ENCODE data around the gene MTX3.
A peak's percentile ranks its signal among the peaks of the same experiment; 100 is the strongest.

Gene MTX3

DNA sequence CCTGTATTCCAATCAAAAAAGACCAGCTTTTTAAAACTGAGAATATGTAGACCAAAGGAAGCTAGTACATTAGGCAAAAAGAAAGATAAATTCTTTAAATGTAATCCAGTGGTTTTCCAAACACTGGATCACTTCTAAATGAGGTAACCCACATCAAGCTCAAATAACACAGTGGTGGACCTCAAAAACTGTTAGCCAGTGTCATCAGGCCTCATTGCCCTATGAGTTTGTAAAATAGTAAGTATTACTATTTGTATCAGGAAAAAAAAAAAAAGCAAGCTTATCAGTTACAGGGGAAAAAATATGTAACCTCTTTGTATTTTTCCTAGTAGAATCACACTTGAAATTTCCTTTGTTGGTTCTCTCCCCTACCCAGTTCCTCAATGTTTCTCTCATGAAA, 6.7 kb downstream of the MTX3 start:
- DNase-seq (ENCODE audit: low read depth in 2 of 3, low spot score in 1 of 3) = no peak

DNA sequence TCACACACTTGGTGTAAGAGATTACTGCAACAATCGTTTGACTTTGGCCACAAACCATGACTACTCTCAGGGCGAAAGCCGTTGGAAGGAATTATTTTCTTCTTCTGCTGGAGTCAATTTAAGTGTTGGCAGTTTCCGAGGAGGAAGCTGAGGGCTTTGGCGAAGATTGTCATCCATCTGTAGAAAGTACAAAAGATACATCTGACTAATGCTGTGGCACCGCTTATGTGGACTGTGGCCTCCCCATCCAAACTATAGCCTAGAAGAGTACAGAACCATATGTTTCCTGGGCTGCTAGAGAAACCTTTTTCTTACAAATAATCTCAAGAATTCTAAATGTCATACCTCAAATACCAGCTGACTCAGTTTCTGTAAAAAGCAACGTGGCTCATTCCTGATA, 7.4 kb downstream of the MTX3 start:
- DNase-seq (ENCODE audit: low read depth in 2 of 3, low spot score in 1 of 3) = no peak

DNA sequence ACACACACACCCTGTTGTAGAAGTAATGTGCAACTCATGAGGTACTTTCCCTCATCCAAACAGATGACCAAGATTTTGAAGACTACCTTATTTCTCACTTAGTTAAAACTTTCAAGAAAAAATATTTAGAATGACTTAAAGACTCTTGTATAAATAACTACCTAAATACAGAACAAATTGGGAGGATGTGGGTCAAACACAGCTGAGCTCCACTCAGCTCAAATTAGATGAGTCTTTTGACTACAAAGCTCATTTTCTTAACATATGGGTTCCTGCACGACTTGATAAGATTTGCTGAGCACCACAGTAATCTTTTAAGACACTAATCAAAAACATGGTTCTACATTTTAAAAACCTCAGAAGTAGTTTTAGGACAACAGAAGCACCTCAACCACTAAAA, 8.9 kb downstream of the MTX3 start:
- no peak for DNase-seq (ENCODE audit: low read depth in 2 of 3, low spot score in 1 of 3)

DNA sequence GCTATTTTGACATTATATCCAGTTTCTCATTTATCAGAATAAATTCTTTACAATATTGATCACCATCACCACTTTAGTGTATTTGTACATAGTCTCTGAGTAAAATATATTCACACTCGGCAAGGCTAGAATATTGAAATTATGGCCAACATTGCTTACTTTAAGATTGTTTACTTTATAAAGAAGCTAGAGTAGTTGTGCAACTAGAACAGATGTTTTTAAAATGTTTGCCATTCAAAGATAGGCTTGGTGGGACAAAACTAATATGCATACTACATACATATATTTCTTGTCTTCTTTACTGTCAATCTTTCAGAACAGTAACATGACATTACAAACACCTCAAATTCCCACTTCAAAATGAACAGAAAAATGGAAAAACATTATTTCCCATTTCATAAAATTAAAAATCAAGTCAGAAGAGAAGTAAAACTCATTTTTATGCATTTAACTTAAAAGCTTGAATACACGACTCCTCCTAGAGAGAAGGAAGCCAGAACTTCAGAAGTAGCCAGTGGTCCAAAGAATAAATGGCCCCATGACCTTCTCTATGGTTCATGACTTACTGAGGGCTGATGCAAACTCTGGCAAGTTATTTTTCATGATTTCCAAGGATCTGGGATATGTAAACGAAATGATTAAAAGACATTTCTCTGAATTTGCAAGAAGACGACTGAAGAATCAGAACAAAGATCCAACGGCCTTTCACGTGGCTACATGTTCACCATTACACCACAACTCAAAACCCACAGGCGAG, 14.1 kb downstream of the MTX3 start:
- DNase-seq (ENCODE audit: low read depth in 2 of 3, low spot score in 1 of 3) = no peak

DNA sequence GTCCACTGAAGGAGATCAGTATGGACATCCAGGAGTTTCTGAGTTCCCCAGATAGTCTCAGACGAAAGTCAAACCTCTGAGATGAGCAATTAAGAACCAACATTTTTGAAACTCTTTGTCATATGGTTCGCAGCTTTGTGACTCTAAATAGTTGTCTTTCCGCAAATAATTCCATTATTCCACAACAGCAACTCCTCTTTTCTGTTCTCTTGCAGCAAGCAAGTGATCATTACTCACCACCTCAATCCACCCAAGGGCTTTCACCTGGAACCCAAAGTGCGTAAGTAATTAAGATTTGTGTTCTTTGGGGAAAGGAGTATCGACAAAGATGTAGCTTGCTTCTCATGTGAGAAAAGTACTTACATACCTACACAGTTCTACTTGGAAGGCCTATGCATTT, 15.6 kb downstream of the MTX3 start:
- DNase-seq (ENCODE audit: low read depth in 2 of 3, low spot score in 1 of 3) = no peak

DNA sequence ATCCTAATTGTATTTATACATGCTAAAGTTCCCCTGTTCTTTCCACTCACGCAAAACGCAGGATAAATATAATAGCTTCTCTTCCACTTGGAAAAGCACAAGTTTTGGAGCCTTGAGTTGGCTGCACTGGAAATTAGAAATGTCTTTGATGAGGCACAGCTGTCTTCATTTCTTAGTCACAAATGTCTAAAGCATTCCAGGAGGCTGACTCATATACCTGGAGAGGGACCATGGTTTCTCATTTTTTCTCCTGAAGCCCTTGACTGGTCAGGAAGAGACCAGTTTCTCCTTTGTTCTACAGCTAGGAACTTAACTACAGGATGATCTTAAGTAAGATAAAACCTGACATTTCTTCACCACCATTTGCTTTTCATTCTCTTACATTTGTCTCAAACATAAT, 16.2 kb downstream of the MTX3 start:
- DNase-seq (ENCODE audit: low read depth in 2 of 3, low spot score in 1 of 3) = no peak

DNA sequence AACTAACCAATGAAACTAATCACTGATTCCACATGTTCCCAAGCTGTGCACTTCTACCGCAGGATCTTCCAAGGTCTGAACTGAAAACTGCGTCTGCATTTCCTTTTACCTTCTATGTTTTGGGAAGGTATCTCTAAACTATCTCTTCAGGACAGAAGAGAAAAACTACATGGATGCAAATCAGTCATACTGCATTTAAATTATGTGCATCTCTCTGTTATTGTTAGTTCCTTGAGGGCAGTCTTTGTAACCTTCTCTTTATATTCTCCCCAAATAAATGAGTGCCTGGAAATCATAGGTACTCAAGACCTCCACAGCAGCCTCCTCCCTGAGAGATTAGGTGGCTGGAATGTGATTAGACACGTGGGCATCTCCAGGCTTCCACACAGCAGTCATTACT, 17.1 kb downstream of the MTX3 start:
- no peak for DNase-seq (ENCODE audit: low read depth in 2 of 3, low spot score in 1 of 3)

DNA sequence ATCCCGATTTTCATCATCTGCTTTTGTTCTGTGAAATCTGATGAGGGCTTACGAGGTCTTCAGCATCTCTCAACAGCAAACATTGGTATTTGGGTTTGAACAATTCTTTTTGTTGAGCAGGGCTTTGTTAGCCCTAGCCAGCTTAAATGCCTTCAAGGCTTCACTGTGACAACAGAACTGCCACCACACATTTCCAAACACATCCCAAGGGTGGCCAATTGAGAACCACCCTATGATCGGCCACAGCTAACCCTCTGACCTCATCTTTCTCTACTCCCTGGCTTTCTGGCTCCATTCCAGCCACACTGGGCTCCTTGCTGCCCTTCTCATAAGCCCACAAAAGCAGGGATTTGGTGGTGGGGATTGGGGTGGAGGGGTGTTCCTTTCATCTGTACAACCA, 17.6 kb downstream of the MTX3 start:
- no peak for DNase-seq (ENCODE audit: low read depth in 2 of 3, low spot score in 1 of 3)

DNA sequence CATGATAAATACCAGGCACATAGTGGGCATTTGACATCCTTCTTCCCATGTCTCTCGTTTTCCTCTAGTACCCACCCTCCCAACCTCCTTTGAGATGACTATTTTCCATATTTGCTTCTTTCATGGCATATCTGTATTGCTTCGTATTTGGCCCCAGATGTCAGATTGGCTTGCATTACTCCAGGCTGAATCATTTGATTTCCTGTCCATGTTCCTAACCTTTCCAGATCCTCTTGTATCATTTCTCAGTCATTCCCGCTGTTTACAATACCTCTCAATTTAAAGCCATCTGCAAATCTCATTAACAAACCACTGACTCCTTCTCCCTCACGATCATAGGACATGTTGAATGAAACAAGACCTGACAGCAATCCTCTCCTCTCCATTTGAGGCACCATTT, 19.9 kb downstream of the MTX3 start:
- no peak for DNase-seq (ENCODE audit: low read depth in 2 of 3, low spot score in 1 of 3)

DNA sequence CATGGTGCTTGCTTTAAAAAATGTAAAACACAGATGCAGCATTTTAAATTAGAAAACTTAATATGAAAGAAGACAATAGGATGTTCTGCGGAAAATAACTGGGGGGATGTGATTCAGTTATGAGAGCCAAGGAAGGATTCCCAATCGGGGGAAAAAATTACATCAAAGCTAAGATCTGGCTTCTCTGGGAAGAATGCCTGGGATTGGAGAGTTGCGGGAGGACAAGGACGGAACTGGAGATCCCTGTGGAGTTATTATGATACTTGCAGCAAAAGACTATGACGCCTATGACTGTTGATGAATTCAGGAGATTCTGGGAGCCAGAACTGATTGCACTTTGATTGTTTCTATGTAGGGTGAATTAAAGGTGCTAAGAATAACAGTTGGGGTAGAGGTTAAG, 24.6 kb downstream of the MTX3 start:
- DNase-seq (ENCODE audit: low read depth in 2 of 3, low spot score in 1 of 3) = no peak

DNA sequence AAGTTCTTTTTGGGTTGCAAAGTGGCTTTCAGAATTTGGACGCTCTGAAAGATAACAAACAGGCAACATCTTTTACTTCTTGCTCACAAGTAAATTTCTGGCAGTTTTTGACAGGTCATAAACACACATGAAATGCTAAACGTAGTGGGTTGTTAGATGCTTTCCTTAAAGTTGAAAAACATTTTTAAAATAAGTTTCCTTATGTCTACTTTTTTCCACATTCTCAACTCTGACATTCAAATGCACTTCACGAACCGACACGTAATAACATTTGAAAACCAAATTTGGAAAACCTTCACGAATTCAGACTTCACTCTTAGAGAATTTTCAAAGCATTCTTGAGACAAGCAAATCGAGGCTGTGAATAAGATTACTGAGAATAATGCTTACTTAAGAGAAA, 26.9 kb downstream of the MTX3 start:
- no peak for DNase-seq (ENCODE audit: low read depth in 2 of 3, low spot score in 1 of 3)

DNA sequence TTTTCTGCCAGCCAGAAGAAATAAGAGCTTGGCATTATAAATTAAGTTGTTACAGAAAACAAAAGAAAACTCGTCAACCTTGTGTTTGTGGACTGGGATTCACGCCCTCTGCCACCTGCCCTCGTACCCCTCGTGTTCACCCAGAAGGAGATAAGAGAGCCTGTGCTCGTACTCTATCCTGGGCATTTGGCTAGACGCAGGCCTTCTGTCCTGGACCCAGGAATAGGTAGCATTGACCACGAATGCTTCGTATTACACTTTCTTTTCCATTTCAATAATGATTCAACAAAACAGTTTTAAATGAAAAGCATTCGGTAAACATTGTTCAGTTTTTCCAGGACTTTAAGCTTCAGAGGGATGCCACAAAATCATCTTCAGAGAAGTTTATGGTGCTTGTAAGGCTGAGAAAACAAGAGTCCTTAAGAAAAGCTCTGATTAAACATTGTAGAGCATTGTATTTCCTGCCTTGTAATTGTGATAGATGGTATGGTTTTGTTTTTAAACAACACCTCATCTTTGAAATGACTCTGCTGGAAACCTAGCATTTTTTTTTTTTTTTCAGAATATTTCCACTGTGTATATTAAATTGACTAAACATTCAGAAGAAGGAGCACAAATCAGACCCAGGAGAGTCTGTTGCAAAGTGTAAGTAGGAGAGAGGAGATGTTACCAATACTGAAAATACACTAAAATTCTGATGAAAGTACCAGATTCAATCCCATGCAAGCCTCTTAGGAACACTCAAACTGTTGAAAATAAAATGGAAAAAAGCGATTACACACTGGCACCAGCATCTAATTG, 27.6 kb downstream of the MTX3 start:
- no peak for DNase-seq (ENCODE audit: low read depth in 2 of 3, low spot score in 1 of 3)

DNA sequence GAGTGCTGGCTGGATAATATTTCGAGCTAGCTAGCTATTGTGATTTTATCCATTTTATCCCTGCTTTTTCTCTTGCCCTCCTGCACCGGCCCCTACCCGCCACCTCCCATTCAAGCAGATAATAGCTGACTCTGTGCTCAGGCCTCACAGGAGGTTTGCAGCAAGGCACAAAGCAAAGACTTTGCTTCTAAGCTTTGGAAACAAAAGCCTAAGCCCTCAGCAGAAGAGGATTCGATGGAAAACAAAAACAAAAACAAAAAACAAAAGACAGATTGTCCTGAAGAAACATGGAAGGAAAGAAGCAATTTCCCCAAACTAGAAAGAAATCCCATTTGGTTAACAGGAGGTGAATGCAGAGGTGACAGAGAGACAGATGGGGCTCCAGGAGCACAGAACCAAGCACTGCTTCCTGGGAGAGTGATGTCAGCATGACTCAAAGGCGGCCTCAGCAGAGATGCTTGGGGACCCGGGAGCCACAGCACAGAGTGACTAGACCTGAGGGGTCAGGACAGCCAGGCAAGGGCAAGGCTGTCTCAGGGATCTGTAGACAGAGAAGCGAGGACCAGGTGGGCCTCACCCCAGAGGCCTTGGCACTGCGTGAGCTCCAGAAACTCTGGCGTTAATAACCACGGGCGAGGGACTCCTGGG, 28.4 kb downstream of the MTX3 start:
- DNase-seq (ENCODE audit: low read depth in 2 of 3, low spot score in 1 of 3) = peak; percentile 40 to 46 (median 43)

DNA sequence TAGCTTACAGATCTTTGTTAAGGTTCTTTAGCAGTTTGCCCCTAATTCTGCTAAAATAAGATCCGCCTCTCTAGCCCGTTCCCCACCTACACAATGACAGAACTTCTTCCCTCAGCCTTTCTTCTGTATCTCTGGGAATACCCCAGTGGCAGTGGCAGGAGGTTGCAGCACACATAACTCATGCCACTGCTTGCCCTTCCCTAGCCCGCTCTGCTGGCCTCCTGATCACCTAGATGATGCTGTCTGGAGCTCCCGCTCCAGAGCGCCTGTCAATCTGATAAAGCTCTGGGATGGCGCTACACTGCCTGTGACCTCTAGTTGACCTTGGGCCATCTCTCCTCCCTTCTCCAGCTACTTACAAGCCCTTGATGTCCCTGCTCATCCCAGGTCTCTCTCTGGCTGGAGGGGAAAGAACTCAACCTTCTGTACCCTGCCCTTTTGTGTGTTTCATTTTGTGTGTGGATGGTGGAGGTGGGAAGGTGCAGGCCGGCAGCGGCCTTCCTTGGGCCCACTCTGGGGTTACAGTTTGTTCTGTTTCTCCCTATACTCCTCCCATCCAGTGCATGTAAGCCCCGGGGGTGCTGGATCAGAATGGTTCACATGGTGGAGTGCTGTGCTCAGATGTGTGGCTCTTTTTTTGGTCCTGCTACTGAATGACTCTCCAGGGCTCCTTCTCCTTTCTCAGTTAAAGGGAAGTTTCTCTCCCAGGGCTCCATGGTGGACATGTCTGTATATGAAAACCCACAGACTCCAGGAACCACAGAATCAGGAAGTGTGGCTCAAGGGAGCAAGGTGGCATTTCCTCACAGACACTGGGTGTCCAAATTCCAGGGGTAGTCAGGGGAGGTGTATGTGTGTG, 29.1 kb downstream of the MTX3 start:
- DNase-seq (ENCODE audit: low read depth in 2 of 3, low spot score in 1 of 3) = no peak

DNA sequence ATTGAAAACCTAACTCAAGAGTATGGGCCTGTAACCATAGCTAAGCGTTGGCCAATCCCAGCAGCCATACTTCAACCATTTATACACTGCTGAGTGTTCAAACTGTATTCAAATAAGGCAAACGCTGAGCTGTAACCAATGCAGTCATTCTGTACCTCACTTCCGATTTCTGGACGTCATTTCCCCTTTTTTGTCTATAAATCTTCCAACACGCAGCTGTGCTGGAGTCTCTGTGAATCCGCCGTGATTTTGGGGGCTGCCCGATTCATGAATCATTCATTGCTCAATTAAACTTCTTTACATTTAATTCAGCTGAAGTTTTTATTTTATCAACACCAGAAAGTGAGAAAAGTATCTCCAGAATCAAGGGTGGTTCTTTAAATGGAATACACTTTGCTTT, 31.7 kb downstream of the MTX3 start:
- no peak for DNase-seq (ENCODE audit: low read depth in 2 of 3, low spot score in 1 of 3)

DNA sequence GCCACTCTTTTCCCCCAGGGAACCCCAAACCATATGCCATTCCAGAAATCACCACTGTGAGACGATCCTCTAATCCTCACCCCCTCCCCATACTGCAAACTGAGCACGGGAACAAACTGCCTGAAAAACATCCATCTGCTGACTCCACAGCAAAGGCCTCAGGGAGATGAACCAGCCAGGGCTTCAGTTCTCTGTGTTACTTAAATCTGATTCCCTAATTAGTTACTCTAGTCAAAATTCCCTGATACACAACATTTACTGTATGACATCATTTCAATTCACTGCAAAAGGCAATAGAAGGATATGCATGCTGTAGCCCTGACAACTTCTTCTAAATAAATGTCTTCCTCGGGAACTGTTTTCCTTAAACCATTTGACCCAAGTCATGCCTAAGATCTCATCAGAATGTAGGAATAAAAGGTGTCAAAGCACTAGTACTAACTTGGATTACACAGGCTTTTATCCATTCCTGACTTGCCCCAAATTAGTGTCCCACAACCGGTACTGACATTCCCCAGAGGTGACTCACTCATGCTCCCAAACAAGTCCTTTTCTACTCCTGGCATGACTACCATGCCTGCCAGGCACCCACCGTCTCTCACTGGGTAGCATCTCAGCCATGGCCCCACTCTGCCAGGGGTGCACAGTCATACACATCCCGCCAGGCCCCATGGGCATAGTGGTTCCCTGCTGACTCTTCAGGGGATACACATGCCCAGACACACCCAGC, 35.0 kb downstream of the MTX3 start:
- no peak for DNase-seq (ENCODE audit: low read depth in 2 of 3, low spot score in 1 of 3)

DNA sequence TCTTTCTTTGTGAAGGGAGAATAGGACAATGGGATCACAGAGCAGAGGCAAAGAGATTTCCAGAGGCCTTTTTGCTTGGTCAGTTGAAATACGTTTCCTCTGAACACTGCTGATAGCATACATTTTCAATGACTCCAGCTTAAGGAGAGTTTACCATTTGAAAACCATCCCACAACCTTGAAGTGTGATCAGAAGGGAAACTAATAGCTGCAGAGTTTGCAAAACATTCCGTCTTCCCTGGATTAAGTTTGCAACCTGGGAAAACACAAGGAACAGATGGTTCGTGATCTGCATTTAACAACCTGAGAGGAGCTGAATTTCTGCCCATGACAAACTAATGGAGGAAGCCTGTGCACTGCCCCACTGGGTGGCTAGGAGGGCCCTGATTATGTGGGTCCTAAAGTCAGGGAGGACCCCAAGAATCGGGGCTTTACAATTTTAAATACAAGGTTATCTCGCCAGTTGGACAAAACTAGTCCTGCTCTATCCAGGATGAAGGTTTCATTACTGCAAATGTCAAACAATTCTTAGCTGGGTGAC, 35.6 kb downstream of the MTX3 start:
- DNase-seq (ENCODE audit: low read depth in 2 of 3, low spot score in 1 of 3) = no peak

DNA sequence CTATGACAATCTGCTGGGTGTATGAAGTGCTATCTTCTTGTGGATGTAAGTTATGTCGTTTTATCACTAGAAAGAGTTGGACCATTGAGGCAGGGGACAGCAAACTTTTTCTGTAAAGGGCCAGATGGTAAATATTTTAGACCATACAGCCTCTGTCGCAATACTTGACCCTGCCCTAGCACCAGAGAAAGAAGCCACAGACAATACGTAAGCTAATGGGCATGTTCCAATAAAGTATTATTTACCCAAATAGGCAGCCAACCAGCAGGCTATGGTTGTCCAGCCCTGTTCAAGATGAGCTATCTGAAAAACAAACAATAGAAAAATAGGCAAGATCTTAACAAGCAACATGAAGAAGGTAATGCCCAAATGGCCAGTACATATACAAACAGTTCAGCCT, 36.4 kb downstream of the MTX3 start:
- no peak for DNase-seq (ENCODE audit: low read depth in 2 of 3, low spot score in 1 of 3)

DNA sequence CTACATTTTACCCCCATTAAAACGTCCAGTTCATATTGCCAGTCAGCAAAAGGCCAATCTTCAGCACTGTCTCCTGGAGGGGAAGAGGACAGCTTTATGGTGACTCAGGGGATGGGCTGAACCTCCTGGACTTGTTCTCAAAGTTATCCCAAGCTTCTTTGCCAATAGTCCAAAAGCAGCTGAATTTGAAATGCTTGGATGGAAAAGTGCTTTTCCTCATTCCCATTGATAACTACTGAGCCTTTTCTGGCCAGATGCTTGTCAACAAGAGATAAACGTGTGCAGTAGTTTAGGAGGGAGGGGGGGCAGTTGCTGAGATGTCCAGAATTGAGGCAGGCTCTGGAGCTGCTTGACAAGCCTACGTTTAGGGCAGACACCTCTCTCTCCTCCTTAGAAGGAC, 43.5 kb downstream of the MTX3 start:
- DNase-seq (ENCODE audit: low read depth in 2 of 3, low spot score in 1 of 3) = no peak

DNA sequence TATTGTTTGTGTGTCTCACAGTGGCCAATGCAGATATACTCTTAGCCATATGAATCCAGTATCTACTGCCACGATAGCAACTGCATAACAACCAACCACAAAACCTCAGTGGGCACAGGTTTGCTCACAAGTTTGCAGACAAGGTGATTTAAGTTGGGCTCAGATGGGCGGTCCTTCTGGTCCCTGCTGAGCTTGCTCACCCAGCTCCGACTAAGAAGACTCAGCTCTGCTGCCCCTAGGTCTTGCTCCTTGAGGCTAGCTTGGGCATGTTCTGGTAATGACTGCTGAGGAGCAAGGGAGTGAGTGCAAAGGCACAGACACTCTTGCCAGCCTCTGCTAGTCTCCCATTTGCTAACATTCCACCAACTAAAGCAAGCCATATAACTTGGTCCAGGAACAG, 52.6 kb downstream of the MTX3 start:
- DNase-seq (ENCODE audit: low read depth in 2 of 3, low spot score in 1 of 3) = peak in 1 of 3 donors; percentile 4

Measured in stimulated activated CD4-positive, alpha-beta T cell treated with anti-CD3 and anti-CD28 coated beads, Interleukin-12 subunit alpha, Interleukin-12 subunit beta, amount 100 ng/mL, for 48 hours (primary cell).